HepG2 (cell line): ENCODE measurements around the gene SPOP. TPM values are rescaled to one million over a fixed set of nuclear protein-coding genes. Genes with fewer than 3 reads are reported as not detected.

ENCODE experiments used
- ATF7-NPFF ChIP-seq: sonication (generic); formaldehyde crosslinking; IDR thresholded peaks from 2 replicates; pipeline ENCODE4 v1.8.1; 2023; ENCODE audit warnings: mild to moderate bottlenecking, low read depth, missing genetic modification reagents, moderate library complexity
- BCLAF1 ChIP-seq: fragments of 450-650 bp; IDR thresholded peaks from 2 replicates; pipeline ENCODE4 v1.6.1; 2017; ENCODE audit warnings: mild to moderate bottlenecking
- CAMTA2 ChIP-seq: sonication (generic); formaldehyde crosslinking; IDR thresholded peaks from 2 replicates; pipeline ENCODE4 v1.4.0; 2020; ENCODE audit warnings: mild to moderate bottlenecking, missing genetic modification reagents, borderline replicate concordance
- CTCF ChIP-seq: sonication (generic); formaldehyde crosslinking; IDR thresholded peaks from 2 replicates; pipeline ENCODE4 v1.5.0; 2020; ENCODE audit warnings: mild to moderate bottlenecking, missing genetic modification reagents, moderate library complexity
- DNMT1 ChIP-seq: sonication (generic); formaldehyde crosslinking; IDR thresholded peaks from 2 replicates; pipeline ENCODE4 v1.5.1; 2020; ENCODE audit warnings: mild to moderate bottlenecking, missing genetic modification reagents
- FOSL1 ChIP-seq: sonication (generic); formaldehyde crosslinking; IDR thresholded peaks from 2 replicates; pipeline ENCODE4 v1.9.0; 2021; ENCODE audit warnings: missing genetic modification reagents, borderline replicate concordance
- GFI1 ChIP-seq: sonication (generic); formaldehyde crosslinking; IDR thresholded peaks from 2 replicates; pipeline ENCODE4 v1.5.0; 2020; ENCODE audit warnings: missing genetic modification reagents, mild to moderate bottlenecking, borderline replicate concordance
- POGK ChIP-seq: sonication (generic); formaldehyde crosslinking; conservative IDR thresholded peaks from 2 replicates; pipeline ENCODE4 v1.8.0; 2022; ENCODE audit warnings: mild to moderate bottlenecking, moderate library complexity, missing genetic modification reagents
- TBX3 ChIP-seq: fragments of 450-650 bp; IDR thresholded peaks from 2 replicates; pipeline ENCODE4 v1.6.1; 2017; ENCODE audit warnings: antibody characterized with exemption, mild to moderate bottlenecking, inconsistent platforms, borderline replicate concordance
- ZBTB37 ChIP-seq: sonication (generic); formaldehyde crosslinking; IDR thresholded peaks from 2 replicates; pipeline ENCODE4 v1.4.0; 2020; ENCODE audit warnings: mild to moderate bottlenecking, missing genetic modification reagents
- ZNF232 ChIP-seq: sonication (generic); formaldehyde crosslinking; IDR thresholded peaks from 2 replicates; pipeline ENCODE4 v1.4.0; 2020; ENCODE audit warnings: missing genetic modification reagents, borderline replicate concordance
- ZNF253 ChIP-seq: sonication (generic); formaldehyde crosslinking; IDR thresholded peaks from 2 replicates; pipeline ENCODE4 v1.8.0; 2022; ENCODE audit warnings: mild to moderate bottlenecking, missing genetic modification reagents, borderline replicate concordance
- ZNF546 ChIP-seq: sonication (generic); formaldehyde crosslinking; conservative IDR thresholded peaks from 2 replicates; pipeline ENCODE4 v1.8.1; 2023; ENCODE audit warnings: mild to moderate bottlenecking, missing genetic modification reagents
- ZNF75D ChIP-seq: sonication (generic); formaldehyde crosslinking; IDR thresholded peaks from 2 replicates; pipeline ENCODE4 v1.8.1; 2023; ENCODE audit warnings: missing genetic modification reagents, mild to moderate bottlenecking, borderline replicate concordance
- ZNF775 ChIP-seq: sonication (generic); formaldehyde crosslinking; IDR thresholded peaks from 2 replicates; pipeline ENCODE4 v1.4.0; 2020; ENCODE audit warnings: missing genetic modification reagents, mild to moderate bottlenecking, moderate library complexity, borderline replicate concordance
- ZNF879 ChIP-seq: sonication (generic); formaldehyde crosslinking; IDR thresholded peaks from 2 replicates; pipeline ENCODE4 v1.8.1; 2023; ENCODE audit warnings: missing genetic modification reagents
- polyA plus RNA-seq, 8 experiments: library from polyadenylated mRNA; depleted of rRNA in 3 of 8; stranded (reverse) in 7 of 8; unstranded in 1 of 8; fragments of >200 nt; fragmentation: Illumina TruSeq in 4 of 8; extraction: Trizol in 4 of 8; gene quantifications; 2 replicates each; pipeline versions ENCODE4 v1.2.1 to v1.2.3, GENCODE V29; 2011 to 2016; ENCODE audit warnings: low read depth in 4 of 8, missing spikeins in 1 of 8, mixed read lengths in 1 of 8; ENCODE audit not compliant: insufficient read depth in 1 of 8
- total RNA-seq, 5 experiments: library from RNA; depleted of rRNA; stranded (reverse); fragments of >200 nt; fragmentation: Illumina TruSeq; extraction: Trizol; gene quantifications; 2 replicates each; pipeline ENCODE4 v1.2.3, GENCODE V29; 2016; ENCODE audit warnings: low read depth in 1 of 5

SPOP gene
- total and polyA plus RNA-seq, 2 of the 13 experiments (the other 11 are each of a cell fraction or from before 2014, with no cell fraction given) = 52.8 to 60.8 TPM

- TF ChIP-seq CTCF (CRISPR knock-in tag) (0 out of 2 replicates have a peak, but pooled peaks have one; percentile 1), FOSL1 (no peak), ZNF546 (CRISPR knock-in tag) (0 out of 2 replicates have a peak, but pooled peaks have one; percentile 23), ZNF879 (CRISPR knock-in tag) (no peak), GFI1 (CRISPR knock-in tag) (0 out of 2 replicates have a peak, but pooled peaks have one; percentile 15), ZNF232 (CRISPR knock-in tag) (0 out of 2 replicates have a peak, but pooled peaks have one; percentile 22), ZNF75D (CRISPR knock-in tag) (peak; percentile 65; the same call in 1 of the 2 replicates), BCLAF1 (no peak), DNMT1 (CRISPR knock-in tag) (0 out of 2 replicates have a peak, but pooled peaks have one; percentile 10), ZNF253 (CRISPR knock-in tag) (no peak; the same call in 1 of the 2 replicates), POGK (CRISPR knock-in tag) (0 out of 2 replicates have a peak, but pooled peaks have one; percentile 1), ZNF775 (CRISPR knock-in tag) (no peak), CAMTA2 (CRISPR knock-in tag) (0 out of 2 replicates have a peak, but pooled peaks have one; percentile 48), ZBTB37 (0 out of 2 replicates have a peak, but pooled peaks have one; percentile 26), TBX3 (no peak), ATF7-NPFF (CRISPR knock-in tag) (0 out of 2 replicates have a peak, but pooled peaks have one; percentile 21)
These were observed 122.2 kb downstream of the SPOP start (continued) for GRCh38 chr17:49555495-49556222.
